PC-3 (cell line): Measurements from ENCODE around the gene CEP83.

Source experiments
- EZH2 ChIP-seq: fragments of 300-600 bp; sonication (generic); IDR thresholded peaks from one replicate; pipeline ENCODE4 v1.6.1; 2017; ENCODE audit warnings: antibody characterized with exemption, mild to moderate bottlenecking, low read length; ENCODE audit not compliant: unreplicated experiment
- EZH2phosphoT487 ChIP-seq: fragments of 300-600 bp; sonication (generic); IDR thresholded peaks from 2 replicates; pipeline ENCODE4 v1.6.1; 2018; ENCODE audit warnings: mild to moderate bottlenecking, antibody characterized with exemption, low read length, borderline replicate concordance
- TF ChIP-seq, protein P1 (sequence below): fragments of 300-600 bp; sonication (generic); conservative IDR thresholded peaks from 2 replicates; pipeline ENCODE4 v1.5.1; 2017; ENCODE audit warnings: antibody characterized with exemption, low read depth, mild to moderate bottlenecking, low read length

GRCh38 chr12:94498698-94499097 is 39.0 kb upstream of the CEP83 start:
- TF ChIP-seq, protein P1, sequence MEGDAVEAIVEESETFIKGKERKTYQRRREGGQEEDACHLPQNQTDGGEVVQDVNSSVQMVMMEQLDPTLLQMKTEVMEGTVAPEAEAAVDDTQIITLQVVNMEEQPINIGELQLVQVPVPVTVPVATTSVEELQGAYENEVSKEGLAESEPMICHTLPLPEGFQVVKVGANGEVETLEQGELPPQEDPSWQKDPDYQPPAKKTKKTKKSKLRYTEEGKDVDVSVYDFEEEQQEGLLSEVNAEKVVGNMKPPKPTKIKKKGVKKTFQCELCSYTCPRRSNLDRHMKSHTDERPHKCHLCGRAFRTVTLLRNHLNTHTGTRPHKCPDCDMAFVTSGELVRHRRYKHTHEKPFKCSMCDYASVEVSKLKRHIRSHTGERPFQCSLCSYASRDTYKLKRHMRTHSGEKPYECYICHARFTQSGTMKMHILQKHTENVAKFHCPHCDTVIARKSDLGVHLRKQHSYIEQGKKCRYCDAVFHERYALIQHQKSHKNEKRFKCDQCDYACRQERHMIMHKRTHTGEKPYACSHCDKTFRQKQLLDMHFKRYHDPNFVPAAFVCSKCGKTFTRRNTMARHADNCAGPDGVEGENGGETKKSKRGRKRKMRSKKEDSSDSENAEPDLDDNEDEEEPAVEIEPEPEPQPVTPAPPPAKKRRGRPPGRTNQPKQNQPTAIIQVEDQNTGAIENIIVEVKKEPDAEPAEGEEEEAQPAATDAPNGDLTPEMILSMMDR = no peak
- no peak for TF ChIP-seq EZH2phosphoT487
- TF ChIP-seq EZH2 = no peak
